Activated CD4-positive, alpha-beta T cell treated with anti-CD3 and anti-CD28 coated beads, Interleukin-10, Interleukin-2, amounts not matched to agents 100 ng/mL and 50 ng/mL, durations not matched to agents 16 hours and 8 hours (primary cell): ENCODE measurements around the gene MICU2.

Experiments
- DNase-seq: peaks from one replicate; pipeline ENCODE4 v3.0.0-alpha.2; 2020

MICU2 gene

GRCh38 chr13:21542563-21542962 is 61.4 kb downstream of the MICU2 start:
- no peak for DNase-seq

GRCh38 chr13:21541980-21542379 is 62.0 kb downstream of the MICU2 start:
- no peak for DNase-seq

GRCh38 chr13:21541271-21541670 is 62.7 kb downstream of the MICU2 start:
- DNase-seq = no peak

- peak; percentile 6 for DNase-seq
Measured at GRCh38 chr13:21539687-21540086, 64.3 kb downstream of the MICU2 start.

- no peak for DNase-seq
Measured at GRCh38 chr13:21538753-21539152, 65.2 kb downstream of the MICU2 start.

GRCh38 chr13:21538280-21538679 is 65.7 kb downstream of the MICU2 start:
- DNase-seq = no peak

GRCh38 chr13:21537105-21537504 is 66.9 kb downstream of the MICU2 start:
- no peak for DNase-seq

- no peak for DNase-seq
Measured at GRCh38 chr13:21534760-21535159, 69.2 kb downstream of the MICU2 start.

- DNase-seq = no peak
Measured at GRCh38 chr13:21531455-21531854, 72.5 kb downstream of the MICU2 start.

- DNase-seq = peak; percentile 4
Measured at GRCh38 chr13:21530656-21531055, 73.3 kb downstream of the MICU2 start.

GRCh38 chr13:21529146-21529893 is 74.7 kb downstream of the MICU2 start:
- peak; percentile 4 for DNase-seq

GRCh38 chr13:21528616-21529015 is 75.4 kb downstream of the MICU2 start:
- no peak for DNase-seq

GRCh38 chr13:21526707-21527540 is 77.0 kb downstream of the MICU2 start:
- no peak for DNase-seq

- DNase-seq = no peak
Measured at GRCh38 chr13:21522847-21523246, 81.1 kb downstream of the MICU2 start.

GRCh38 chr13:21522130-21522529 is 81.8 kb downstream of the MICU2 start:
- no peak for DNase-seq

- DNase-seq = no peak
Measured at GRCh38 chr13:21518617-21519144, 85.3 kb downstream of the MICU2 start.

GRCh38 chr13:21517576-21517975 is 86.4 kb downstream of the MICU2 start:
- no peak for DNase-seq

GRCh38 chr13:21516805-21517204 is 87.2 kb downstream of the MICU2 start:
- no peak for DNase-seq

GRCh38 chr13:21511849-21512248 is 92.1 kb downstream of the MICU2 start:
- DNase-seq = no peak

GRCh38 chr13:21504379-21504778 is 99.6 kb downstream of the MICU2 start:
- DNase-seq = no peak

GRCh38 chr13:21501686-21502085 is 102.3 kb downstream of the MICU2 start:
- DNase-seq = no peak

- DNase-seq = no peak
Measured at GRCh38 chr13:21486322-21486721, 117.6 kb downstream of the MICU2 start.

- DNase-seq = no peak
Measured at GRCh38 chr13:21483748-21484147, 120.2 kb downstream of the MICU2 start.

- DNase-seq = no peak
Measured at GRCh38 chr13:21481359-21481758, 122.6 kb downstream of the MICU2 start.
